ENCODE data around the gene KIAA1217.
"Not testable (repeated sequence)": the region's sequence is repeated elsewhere in the genome, so short reads cannot be mapped to it uniquely, and the experiment has no call there.

Gene KIAA1217

GRCh38 chr10:24480447-24480846 is 271.5 kb downstream of the KIAA1217 start:
- ChIA-PET CTCF (interaction anchor here (1.0 kb wide), 1 partner anchor 485 kb away, joined by 3 read pairs; no protein-coding TSS in a partner anchor), POLR2A (no interaction called here)
- no peak overlapping the region for H3K4me3 ChIP-seq (ENCODE audit: low read depth, low read length)
- no peak for DNase-seq (ENCODE audit: low read depth, low spot score)
- TF ChIP-seq, protein P1, sequence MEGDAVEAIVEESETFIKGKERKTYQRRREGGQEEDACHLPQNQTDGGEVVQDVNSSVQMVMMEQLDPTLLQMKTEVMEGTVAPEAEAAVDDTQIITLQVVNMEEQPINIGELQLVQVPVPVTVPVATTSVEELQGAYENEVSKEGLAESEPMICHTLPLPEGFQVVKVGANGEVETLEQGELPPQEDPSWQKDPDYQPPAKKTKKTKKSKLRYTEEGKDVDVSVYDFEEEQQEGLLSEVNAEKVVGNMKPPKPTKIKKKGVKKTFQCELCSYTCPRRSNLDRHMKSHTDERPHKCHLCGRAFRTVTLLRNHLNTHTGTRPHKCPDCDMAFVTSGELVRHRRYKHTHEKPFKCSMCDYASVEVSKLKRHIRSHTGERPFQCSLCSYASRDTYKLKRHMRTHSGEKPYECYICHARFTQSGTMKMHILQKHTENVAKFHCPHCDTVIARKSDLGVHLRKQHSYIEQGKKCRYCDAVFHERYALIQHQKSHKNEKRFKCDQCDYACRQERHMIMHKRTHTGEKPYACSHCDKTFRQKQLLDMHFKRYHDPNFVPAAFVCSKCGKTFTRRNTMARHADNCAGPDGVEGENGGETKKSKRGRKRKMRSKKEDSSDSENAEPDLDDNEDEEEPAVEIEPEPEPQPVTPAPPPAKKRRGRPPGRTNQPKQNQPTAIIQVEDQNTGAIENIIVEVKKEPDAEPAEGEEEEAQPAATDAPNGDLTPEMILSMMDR (IDR thresholded peaks at IDR 0.05; ENCODE audit: insufficient read depth, low read length, missing control alignments), result no peak

DNA sequence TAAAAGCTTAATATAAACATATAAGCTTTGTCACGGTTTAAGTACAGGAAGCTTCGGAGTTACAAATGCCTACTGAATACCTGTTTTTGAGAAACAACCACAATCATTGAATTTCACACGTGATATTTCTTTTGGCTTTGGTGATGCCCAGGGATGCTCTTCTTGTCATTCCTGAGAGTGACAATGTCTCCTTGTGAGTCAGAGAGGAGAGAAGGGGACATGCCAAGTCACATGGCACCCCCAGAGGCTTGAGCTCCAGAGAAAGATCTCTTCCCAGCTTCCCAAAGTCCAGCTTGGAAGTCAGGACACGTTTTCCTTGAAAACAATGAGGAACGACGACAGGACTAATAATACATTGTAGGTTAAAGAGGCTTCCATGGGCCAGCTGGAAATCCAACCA is 272.3 kb downstream of the KIAA1217 start:
- no peak for DNase-seq (ENCODE audit: low read depth, low spot score)
- H3K4me3 ChIP-seq (ENCODE audit: low read depth, low read length), result no peak overlapping the region
- ChIA-PET CTCF (interaction anchor here (1.0 to 1.6 kb wide), 2 partner anchors 39 to 285 kb away, joined by 3 to 4 read pairs; no protein-coding TSS in a partner anchor), POLR2A (no interaction called here)
- TF ChIP-seq, protein P1 (IDR thresholded peaks at IDR 0.05; ENCODE audit: insufficient read depth, low read length, missing control alignments), result no peak

DNA sequence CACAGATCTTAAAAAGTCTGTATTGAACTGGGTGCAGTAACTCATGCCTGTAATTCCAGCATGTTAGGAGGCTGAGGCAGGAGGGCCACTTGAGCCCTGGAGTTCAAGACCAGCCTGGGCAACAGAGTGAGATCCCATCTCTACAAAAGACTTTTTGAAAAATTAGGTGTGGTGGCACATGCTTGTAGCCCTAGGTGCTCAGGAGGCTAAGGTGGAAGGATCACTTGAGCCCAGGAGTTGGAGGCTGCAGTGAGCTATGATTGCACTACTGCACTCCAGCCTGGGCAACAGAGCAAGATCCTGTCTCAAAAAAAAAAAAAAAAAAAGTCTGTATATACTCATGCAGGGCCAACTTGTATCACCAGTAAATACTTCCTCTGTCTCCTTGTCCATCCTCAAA is 273.8 kb downstream of the KIAA1217 start:
- ChIA-PET POLR2A (interaction anchor here (0.7 kb wide), 1 partner anchor 78 kb away, joined by 3 read pairs; no protein-coding TSS in a partner anchor), CTCF (interaction anchor here (0.7 to 1.6 kb wide), 5 partner anchors 20 to 287 kb away, joined by 3 to 4 read pairs (median 3); no protein-coding TSS in a partner anchor)
- H3K4me3 ChIP-seq (ENCODE audit: low read depth, low read length); DNase-seq (ENCODE audit: low read depth, low spot score): not testable (repeated sequence)

- TF ChIP-seq, protein P1 (IDR thresholded peaks at IDR 0.05; ENCODE audit: insufficient read depth, low read length, missing control alignments), result no peak
- H3K4me3 ChIP-seq (ENCODE audit: low read depth, low read length), result no peak overlapping the region
- ChIA-PET CTCF (interaction anchor here (0.6 to 3.5 kb wide), 7 partner anchors 12 to 489 kb away, joined by 3 to 14 read pairs (median 4); no protein-coding TSS in a partner anchor), POLR2A (no interaction called here)
- DNase-seq (ENCODE audit: low read depth, low spot score), result no peak
Observed at GRCh38 chr10:24483701-24484100, 274.8 kb downstream of the KIAA1217 start.

GRCh38 chr10:24484771-24485170 is 275.8 kb downstream of the KIAA1217 start:
- TF ChIP-seq, protein P1 (IDR thresholded peaks at IDR 0.05; ENCODE audit: insufficient read depth, low read length, missing control alignments), result no peak
- H3K4me3 ChIP-seq (ENCODE audit: low read depth, low read length), result no peak overlapping the region
- POLR2A ChIA-PET, result no interaction called here
- CTCF ChIA-PET, result interaction anchor here (1.1 to 3.5 kb wide), 6 partner anchors 13 to 490 kb away, joined by 4 to 14 read pairs (median 4); no protein-coding TSS in a partner anchor
- no peak for DNase-seq (ENCODE audit: low read depth, low spot score)

- no peak overlapping the region for H3K4me3 ChIP-seq (ENCODE audit: low read depth, low read length)
- ChIA-PET POLR2A (no interaction called here), CTCF (interaction anchor here (1.1 to 3.5 kb wide), 6 partner anchors 13 to 102 kb away, joined by 4 to 14 read pairs (median 4); no protein-coding TSS in a partner anchor)
- TF ChIP-seq, protein P1 (IDR thresholded peaks at IDR 0.05; ENCODE audit: insufficient read depth, low read length, missing control alignments), result no peak
- DNase-seq (ENCODE audit: low read depth, low spot score), result no peak
Observed at GRCh38 chr10:24485304-24485703, 276.4 kb downstream of the KIAA1217 start.

DNA sequence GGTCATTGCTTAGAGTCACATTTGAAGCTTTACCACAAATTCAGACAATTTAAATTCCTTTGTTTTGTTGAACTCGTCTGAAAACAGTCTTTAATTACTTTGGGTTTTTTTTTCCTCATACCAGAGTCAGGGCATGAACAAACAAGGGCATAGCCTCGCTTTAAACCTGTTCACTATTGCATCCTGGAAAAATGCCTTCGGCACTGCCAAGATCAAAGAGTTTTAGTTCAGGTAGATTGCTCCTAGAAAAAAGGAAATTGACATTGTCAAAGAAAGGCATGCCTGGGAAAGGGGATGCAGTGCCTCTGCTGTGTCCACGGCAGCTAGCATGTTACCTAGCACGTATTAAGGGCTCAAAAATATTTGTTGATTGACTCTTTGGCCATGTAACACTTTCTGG is 279.7 kb downstream of the KIAA1217 start:
- H3K4me3 ChIP-seq (ENCODE audit: low read depth, low read length), result no peak overlapping the region
- POLR2A ChIA-PET, result no interaction called here
- TF ChIP-seq, protein P1 (IDR thresholded peaks at IDR 0.05; ENCODE audit: insufficient read depth, low read length, missing control alignments), result no peak
- DNase-seq (ENCODE audit: low read depth, low spot score), result no peak
- CTCF ChIA-PET, result interaction anchor here (0.7 to 2.0 kb wide), 3 partner anchors 30 to 494 kb away, joined by 3 to 4 read pairs (median 3); no protein-coding TSS in a partner anchor
